Testis (tissue), 3 donors: ENCODE data around the gene TCERG1L. TPM values are rescaled to one million over a fixed set of nuclear protein-coding genes. Genes with fewer than 3 reads are reported as not detected.

Experiments used
- DNase-seq: peaks from one replicate; pipeline ENCODE4 v3.0.0-alpha.2; 2019
- H3K27ac ChIP-seq, 2 donors: fragments of 200-600 bp; sonication (generic); one replicate each; pipeline ENCODE4 v1.5.1; 2019
- H3K27me3 ChIP-seq: fragments of 200-600 bp; sonication (generic); one replicate; pipeline ENCODE4 v1.5.1; 2019
- H3K36me3 ChIP-seq: fragments of 200-600 bp; sonication (generic); one replicate; pipeline ENCODE4 v1.5.1; 2017; ENCODE audit warnings: low read depth; ENCODE audit errors: missing control alignments
- H3K4me1 ChIP-seq: fragments of 200-600 bp; sonication (generic); one replicate; pipeline ENCODE4 v1.5.1; 2019
- H3K4me3 ChIP-seq, 2 donors: fragments of 200-600 bp; sonication (generic); one replicate each; pipeline ENCODE4 v1.5.1; 2017 to 2019
- H3K9me3 ChIP-seq: fragments of 200-600 bp; sonication (generic); one replicate; pipeline ENCODE4 v1.5.1; 2017
- CTCF ChIP-seq, 3 experiments: fragments of 450-650 bp in 2 of 3; fragments of 200-600 bp in 1 of 3; sonication (generic) in 1 of 3; IDR thresholded peaks; one replicate each; pipeline ENCODE4 v1.5.1; 2016 to 2019; ENCODE audit warnings: antibody characterized with exemption in 3 of 3, mild to moderate bottlenecking in 2 of 3, moderate library complexity in 1 of 3
- POLR2A ChIP-seq: fragments of 450-650 bp; IDR thresholded peaks from one replicate; pipeline ENCODE4 v1.6.1; 2017; ENCODE audit warnings: antibody characterized with exemption, mild to moderate bottlenecking, moderate library complexity
- WGBS, 2 donors: methylation state at CpG; one replicate each; pipeline ENCODE4 v1.1.5; 2018; 5-methylcytosine and 5-hydroxymethylcytosine counted together
- intact Hi-C: fragments of 100-400 bp; cut with DNase I; formaldehyde crosslinking; loops from one replicate; pipeline ENCODE4 v1.15.1; 2023; ENCODE audit warnings: low total_unique reads
- polyA plus RNA-seq: library from polyadenylated mRNA; stranded (reverse); fragments of 350-450 nt; fragmentation: Illumina TruSeq; extraction: RNeasy Lipid Tissue Mini Kit (QIAGEN cat#74804); gene quantifications from one replicate; pipeline ENCODE4 v1.2.3, GENCODE V29; 2014; ENCODE audit warnings: low read depth, low replicate concordance; ENCODE audit not compliant: insufficient read depth
- total RNA-seq, 2 donors: library from RNA; depleted of rRNA; stranded (reverse); fragments of >200 nt; gene quantifications; one replicate each; pipeline ENCODE4 v1.2.3, GENCODE V29; 2016

TCERG1L gene
- total and polyA plus RNA-seq, 3 donors from 2014 or later = 3.0 to 8.3 (median 7.7) TPM

GRCh38 chr10:131099028-131099726, 212.3 kb downstream of the TCERG1L start:
- Histone ChIP-seq H3K36me3 (no peaks in the 10 kb centered on the region), H3K27me3 (no peaks in the 10 kb centered on the region), H3K4me1 (peaks cover 8% of the 10 kb centered on the region), H3K4me3 (no peak overlapping the region), H3K27ac (no peak overlapping the region), H3K9me3 (no peaks in the 10 kb centered on the region)
- TF ChIP-seq CTCF (IDR thresholded peaks at IDR 0.05) (no peak), POLR2A (no peak)
- DNase-seq = no peak
- WGBS, 2 donors = 76 to 90% methylated on average over 11 of the region's 11 CpGs
- intact Hi-C loops = no loop called here

- no peak overlapping the region for H3K27ac ChIP-seq
- H3K36me3 ChIP-seq = no peaks in the 10 kb centered on the region
- no peaks in the 10 kb centered on the region for H3K27me3 ChIP-seq
- no peaks in the 10 kb centered on the region for H3K9me3 ChIP-seq
- no peak for DNase-seq
- TF ChIP-seq CTCF (IDR thresholded peaks at IDR 0.05) = no peak
- TF ChIP-seq POLR2A = no peak
- WGBS, 2 donors = 87% methylated on average over 12 to 15 of the region's 15 CpGs
- no peak overlapping the region for H3K4me3 ChIP-seq
- peaks cover 14% of the 10 kb centered on the region for H3K4me1 ChIP-seq
- intact Hi-C loops = no loop called here
These were observed 213.0 kb downstream of the TCERG1L start for GRCh38 chr10:131098416-131098952.

GRCh38 chr10:131096031-131096430, 215.5 kb downstream of the TCERG1L start:
- no peak for DNase-seq
- intact Hi-C loops = no loop called here
- WGBS, 2 donors = 89 to 96% methylated on average over 7 of the region's 7 CpGs
- H3K4me1 ChIP-seq = peaks cover 14% of the 10 kb centered on the region
- no peaks in the 10 kb centered on the region for H3K36me3 ChIP-seq
- H3K27ac ChIP-seq = no peak overlapping the region
- H3K4me3 ChIP-seq = no peak overlapping the region
- no peaks in the 10 kb centered on the region for H3K9me3 ChIP-seq
- TF ChIP-seq POLR2A (no peak), CTCF (IDR thresholded peaks at IDR 0.05) (no peak)
- H3K27me3 ChIP-seq = no peaks in the 10 kb centered on the region

- no peak for TF ChIP-seq POLR2A
- no peak for TF ChIP-seq CTCF (IDR thresholded peaks at IDR 0.05)
These were observed 216.3 kb downstream of the TCERG1L start for GRCh38 chr10:131095313-131095580.

More at GRCh38 chr10:131095313-131095580, 216.3 kb downstream of the TCERG1L start:
- Histone ChIP-seq H3K4me3 (no peak overlapping the region), H3K9me3 (no peaks in the 10 kb centered on the region), H3K27me3 (no peaks in the 10 kb centered on the region), H3K36me3 (no peaks in the 10 kb centered on the region), H3K4me1 (peaks cover 14% of the 10 kb centered on the region), H3K27ac (peak overlapping the region in 1 of 2 donors; percentile 76)
- intact Hi-C loops = no loop called here
- DNase-seq = no peak
- WGBS, 2 donors = 83 to 97% methylated on average over 4 to 11 of the region's 12 CpGs
